Heart left ventricle (tissue), 16 donors: Measurements from ENCODE around the gene PTGDR2. TPM values are rescaled to one million over a fixed set of nuclear protein-coding genes. Genes with fewer than 3 reads are reported as not detected.

ENCODE experiments used
- ATAC-seq, 4 donors: fragments of 200-7000 bp; cut with Tn5 transposase; one replicate each; pipeline ENCODE4 v1.9.1; 2020 to 2022; ENCODE audit warnings: moderate library complexity in 4 of 4, mild to moderate bottlenecking in 3 of 4, moderate number of reproducible peaks in 1 of 4
- DNase-seq, 5 donors: peaks; one replicate each; pipeline ENCODE4 v3.0.0-alpha.2; 2020
- H3K27ac ChIP-seq, 12 donors: fragments of 200-600 bp; sonication (generic) in 4 of 12; one replicate each; pipeline versions ENCODE4 v1.5.0 to v1.8.0; 2016 to 2022; ENCODE audit warnings: mild to moderate bottlenecking in 2 of 12
- H3K27me3 ChIP-seq, 9 donors: fragments of 200-600 bp; sonication (generic) in 2 of 9; one replicate each; pipeline versions ENCODE4 v1.5.1 to v1.8.0; 2016 to 2022; ENCODE audit warnings: mild to moderate bottlenecking in 3 of 9
- H3K36me3 ChIP-seq, 9 donors: fragments of 200-600 bp; sonication (generic) in 2 of 9; one replicate each; pipeline versions ENCODE4 v1.5.0 to v1.8.0; 2018 to 2022; ENCODE audit warnings: mild to moderate bottlenecking in 2 of 9
- H3K4me1 ChIP-seq, 12 donors: fragments of 200-600 bp; sonication (generic) in 4 of 12; one replicate each; pipeline versions ENCODE4 v1.5.0 to v1.8.0; 2016 to 2022; ENCODE audit warnings: mild to moderate bottlenecking in 3 of 12
- H3K4me3 ChIP-seq, 12 donors: fragments of 200-600 bp; sonication (generic) in 4 of 12; one replicate each; pipeline versions ENCODE4 v1.5.0 to v1.8.0; 2017 to 2022; ENCODE audit warnings: mild to moderate bottlenecking in 9 of 12, moderate library complexity in 4 of 12
- H3K9me3 ChIP-seq, 12 donors: fragments of 200-600 bp; sonication (generic) in 4 of 12; one replicate each; pipeline versions ENCODE4 v1.5.0 to v1.8.0; 2016 to 2022; ENCODE audit warnings: mild to moderate bottlenecking in 1 of 12
- POLR2A ChIP-seq, 2 donors: fragments of 450-650 bp; IDR thresholded peaks; one replicate each; pipeline ENCODE4 v1.6.1; 2017; ENCODE audit warnings: antibody characterized with exemption in 2 of 2, mild to moderate bottlenecking in 2 of 2, moderate library complexity in 2 of 2
- WGBS, 4 donors: extraction: QIAGEN DNeasy Blood & Tissue Kit in 2 of 4; methylation state at CpG; one replicate each; pipeline versions ENCODE4 v1.1.5 to v1.1.7; 2013 to 2018; 5-methylcytosine and 5-hydroxymethylcytosine counted together
- intact Hi-C, 10 donors: fragments of 100-400 bp; cut with DNase I; formaldehyde crosslinking; loops; one replicate each; pipeline versions ENCODE4 v1.11.1 to v1.14.2; 2022
- polyA plus RNA-seq, 2 donors: library from polyadenylated mRNA; stranded (reverse); fragments of 200-250 nt; gene quantifications; one replicate each; pipeline ENCODE4 v1.2.3, GENCODE V29; 2013
- total RNA-seq, 9 donors: library from RNA; depleted of rRNA in 2 of 9; stranded (reverse); fragments of >200 nt in 2 of 9; fragmentation: NEBNext Ultra II Directional in 3 of 9; extraction: Animal tissue kit (Norgen Biotek cat#: 25700) in 3 of 9; gene quantifications; one replicate each; pipeline versions ENCODE4 v1.1.0 to v1.2.4, GENCODE V29; 2016 to 2023
- TF ChIP-seq, protein P1 (sequence below), 12 donors: fragments of 200-600 bp; sonication (generic) in 4 of 12; IDR thresholded peaks; one replicate each; pipeline versions ENCODE4 v1.5.0 to v1.8.0; 2018 to 2022; ENCODE audit warnings: antibody characterized with exemption in 12 of 12, mild to moderate bottlenecking in 5 of 12
- donor health status: ischemic (EF 13 %, LVEDD 7.1; RV severe dilation, severe dysfunction).
- donor health status: healthy with polysubstance abuse.
- donor health status: DM: no; HTN: yes; CAD: no.
- donor health status: DM: no; HTN: no; CAD: no.
- donor health status: ischemic (EF 25% LVEDD 6.9; RV normal size, moderate dysfunction).
- donor health status: ischemic (EF 25% LVEDD 5.7; RV mildly dilated, moderate dysfunction).
- donor health status: healthy.
- donor health status: DM: yes; HTN: yes; CAD: no.
- donor health status: ischemic (EF 35%, LVEDD 5.7; RV mildly dilated, moderate dysfunction).
- donor health status: nonischemic (EF 11% LVEDD 7.7; RV severe dilation, severe dysfunction).
- donor health status: DM: yes; HTN: yes; CAD: no.
- donor health status: PGD.
- donor health status: ischemic (EF 29% LVEDD 5.4; RV normal size, mild dysfunction).
- donor health status: nonischemic (EF 23%, LVEDD 6.1; RV moderate dilation, normal function).

PTGDR2 gene
- total and polyA plus RNA-seq, 11 donors, result 0.61 to 7.9 (median 1.4) TPM

- no peak for ATAC-seq
- H3K36me3 ChIP-seq, result peaks cover 4 to 100% (median 98%) of the 10 kb centered on the region in 9 donors
- DNase-seq, result no peak
- H3K27ac ChIP-seq, result no peak overlapping the region
- intact Hi-C loops, result loop anchor here in 8 of 10 donors (5.0 kb wide), 4 partner anchors 65 to 125 kb away; no protein-coding TSS in a partner anchor
- 86 to 98% (median 94%) methylated on average over 4 of the region's 4 CpGs for WGBS, 4 donors
- TF ChIP-seq POLR2A (IDR thresholded peaks at IDR 0.05), result no peak
- TF ChIP-seq, protein P1, sequence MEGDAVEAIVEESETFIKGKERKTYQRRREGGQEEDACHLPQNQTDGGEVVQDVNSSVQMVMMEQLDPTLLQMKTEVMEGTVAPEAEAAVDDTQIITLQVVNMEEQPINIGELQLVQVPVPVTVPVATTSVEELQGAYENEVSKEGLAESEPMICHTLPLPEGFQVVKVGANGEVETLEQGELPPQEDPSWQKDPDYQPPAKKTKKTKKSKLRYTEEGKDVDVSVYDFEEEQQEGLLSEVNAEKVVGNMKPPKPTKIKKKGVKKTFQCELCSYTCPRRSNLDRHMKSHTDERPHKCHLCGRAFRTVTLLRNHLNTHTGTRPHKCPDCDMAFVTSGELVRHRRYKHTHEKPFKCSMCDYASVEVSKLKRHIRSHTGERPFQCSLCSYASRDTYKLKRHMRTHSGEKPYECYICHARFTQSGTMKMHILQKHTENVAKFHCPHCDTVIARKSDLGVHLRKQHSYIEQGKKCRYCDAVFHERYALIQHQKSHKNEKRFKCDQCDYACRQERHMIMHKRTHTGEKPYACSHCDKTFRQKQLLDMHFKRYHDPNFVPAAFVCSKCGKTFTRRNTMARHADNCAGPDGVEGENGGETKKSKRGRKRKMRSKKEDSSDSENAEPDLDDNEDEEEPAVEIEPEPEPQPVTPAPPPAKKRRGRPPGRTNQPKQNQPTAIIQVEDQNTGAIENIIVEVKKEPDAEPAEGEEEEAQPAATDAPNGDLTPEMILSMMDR (IDR thresholded peaks at IDR 0.05), result no peak
- H3K9me3 ChIP-seq, result no peaks in the 10 kb centered on the region
- peaks cover 0 to 7% (median 0%) of the 10 kb centered on the region in 12 donors for H3K4me1 ChIP-seq
- H3K4me3 ChIP-seq, result no peak overlapping the region
- no peaks in the 10 kb centered on the region for H3K27me3 ChIP-seq
These were observed 41.7 kb upstream of the PTGDR2 start for GRCh38 chr11:60897496-60897895.

DNA sequence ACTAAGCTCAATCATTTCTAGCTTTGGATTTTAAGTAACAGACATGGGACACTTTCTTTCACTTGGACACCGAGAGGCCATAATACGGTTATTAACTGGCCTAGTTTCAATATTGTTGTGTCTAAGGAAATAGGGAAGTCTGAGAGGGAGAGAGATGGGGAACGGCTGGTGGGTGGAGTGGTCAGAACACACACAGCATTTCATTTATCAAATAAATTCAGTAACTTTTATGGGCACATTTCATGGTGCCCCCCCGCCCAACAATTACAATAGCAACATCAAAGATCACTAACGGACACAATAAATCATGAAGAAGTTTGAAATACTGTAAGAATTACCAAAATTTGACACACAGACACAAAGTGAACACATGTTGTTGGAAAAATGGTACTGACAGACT lies 39.9 kb upstream of the PTGDR2 start:
- peaks cover 4 to 91% (median 83%) of the 10 kb centered on the region in 9 donors for H3K36me3 ChIP-seq
- intact Hi-C loops, result loop anchor here in 8 of 10 donors (5.0 kb wide), 4 partner anchors 63 to 123 kb away; no protein-coding TSS in a partner anchor

GRCh38 chr11:60891103-60891741 lies 35.5 kb upstream of the PTGDR2 start:
- Histone ChIP-seq H3K27me3 (no peaks in the 10 kb centered on the region), H3K27ac (peak overlapping the region in 11 of 12 donors; percentile 20 to 59 (median 49)), H3K4me3 (no peak overlapping the region), H3K9me3 (no peaks in the 10 kb centered on the region), H3K36me3 (peaks cover 0 to 53% (median 48%) of the 10 kb centered on the region in 9 donors), H3K4me1 (peaks cover 0 to 23% (median 12%) of the 10 kb centered on the region in 12 donors)
- 66 to 71% (median 69%) methylated on average over 7 of the region's 7 CpGs for WGBS, 4 donors
- DNase-seq (peak in 3 of 5 donors; percentile 60 to 74 (median 64)), ATAC-seq (peak in 3 of 4 donors; percentile 8 to 38 (median 32))
- no peak for TF ChIP-seq POLR2A (IDR thresholded peaks at IDR 0.05)
- TF ChIP-seq, protein P1 (IDR thresholded peaks at IDR 0.05), result no peak
- intact Hi-C loops, result loop anchor here in 1 of 10 donors (2.0 kb wide), 1 partner anchor 56 kb away; no protein-coding TSS in a partner anchor

More for the DNA sequence above, 39.9 kb upstream of the PTGDR2 start:
- 89 to 91% (median 90%) methylated on average over 5 of the region's 5 CpGs for WGBS, 4 donors
- peaks cover 0 to 15% (median 4%) of the 10 kb centered on the region in 12 donors for H3K4me1 ChIP-seq
- TF ChIP-seq, protein P1 (IDR thresholded peaks at IDR 0.05), result no peak
- TF ChIP-seq POLR2A (IDR thresholded peaks at IDR 0.05), result no peak
- DNase-seq (no peak), ATAC-seq (no peak)
- no peak overlapping the region for H3K4me3 ChIP-seq
- H3K27ac ChIP-seq, result no peak overlapping the region
- H3K9me3 ChIP-seq, result no peaks in the 10 kb centered on the region
- no peaks in the 10 kb centered on the region for H3K27me3 ChIP-seq

DNA sequence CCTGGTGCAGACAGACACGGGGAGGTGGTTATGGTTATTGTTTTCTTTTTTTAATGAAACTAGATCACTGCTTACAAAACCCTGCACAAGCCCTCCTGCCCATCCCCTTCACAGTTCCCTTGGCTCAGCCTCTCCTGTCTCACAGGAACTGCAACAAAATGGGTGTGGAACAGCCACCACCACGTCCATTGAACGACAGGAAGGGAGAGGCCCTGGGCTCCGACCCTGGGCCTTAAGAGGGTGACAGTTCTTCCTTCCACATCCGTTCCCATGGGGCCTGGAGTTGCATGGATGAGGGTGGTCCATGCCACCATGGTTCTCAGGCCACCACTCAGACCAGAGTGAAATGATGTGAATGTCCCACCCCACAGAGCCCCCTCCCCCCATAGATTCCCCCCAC lies 34.9 kb upstream of the PTGDR2 start:
- no peaks in the 10 kb centered on the region for H3K9me3 ChIP-seq
- TF ChIP-seq, protein P1 (IDR thresholded peaks at IDR 0.05), result no peak
- TF ChIP-seq POLR2A (IDR thresholded peaks at IDR 0.05), result no peak
- no peaks in the 10 kb centered on the region for H3K27me3 ChIP-seq
- peaks cover 0 to 48% (median 43%) of the 10 kb centered on the region in 9 donors for H3K36me3 ChIP-seq
- no peak overlapping the region for H3K4me3 ChIP-seq
- peak overlapping the region in 9 of 12 donors; percentile 49 to 64 (median 54) for H3K27ac ChIP-seq
- H3K4me1 ChIP-seq, result peaks cover 0 to 23% (median 12%) of the 10 kb centered on the region in 12 donors
- intact Hi-C loops, result loop anchor here in 1 of 10 donors (2.0 kb wide), 1 partner anchor 56 kb away; no protein-coding TSS in a partner anchor
- DNase-seq (peak in 1 of 5 donors; percentile 63), ATAC-seq (peak; percentile 42 to 89 (median 62))
- WGBS, 4 donors, result 22 to 56% (median 55%) methylated on average over 5 of the region's 5 CpGs
